B cell (primary cell): Measurements from ENCODE around the gene EPHA2. TPM values are rescaled to one million over a fixed set of nuclear protein-coding genes. Genes with fewer than 3 reads are reported as not detected.
A peak's percentile ranks its signal among the peaks of the same experiment; 100 is the strongest.

Source experiments
- ATAC-seq: fragments of 200-7000 bp; cut with Tn5 transposase; one replicate; pipeline ENCODE4 v1.10.0; 2021; ENCODE audit warnings: low read depth, mild to moderate bottlenecking, moderate number of reproducible peaks, moderate library complexity
- CTCF ChIA-PET: fragments of 350-600 bp; sonication (Branson Sonifier 250); formaldehyde crosslinking; loops from one replicate; lab custom pipeline; 2021; ENCODE audit warnings: antibody characterized with exemption, inconsistent platforms; lab: Charles Lee
- POLR2A ChIA-PET: fragments of 350-600 bp; sonication (Branson Sonifier 250); formaldehyde crosslinking; loops from one replicate; lab custom pipeline; 2021; ENCODE audit warnings: antibody characterized with exemption; lab: Charles Lee
- DNase-seq: peaks from one replicate; pipeline ENCODE4 v3.0.0; 2013
- H2AFZ ChIP-seq: 2 replicates; pipeline ENCODE4 v1.6.1; 2012; ENCODE audit warnings: mild to moderate bottlenecking, low read depth, low read length; ENCODE audit not compliant: insufficient read depth, poor library complexity, severe bottlenecking
- H3K27ac ChIP-seq, 2 donors: 1 replicate in 1 of 2; 2 replicates in 1 of 2; pipeline ENCODE4 v1.5.1; 2012 to 2013; ENCODE audit warnings: low read length in 2 of 2, mild to moderate bottlenecking in 2 of 2, moderate library complexity in 1 of 2
- H3K27me3 ChIP-seq, 4 experiments: fragments of 200-600 bp in 1 of 4; sonication (generic) in 1 of 4; replicated peaks in 1 of 4; 1 replicate in 2 of 4; 2 replicates in 2 of 4; pipeline versions ENCODE4 v1.6.1 to v1.7.0; 2013 to 2016; ENCODE audit warnings: low read length in 3 of 4, mild to moderate bottlenecking in 2 of 4, mixed read lengths in 1 of 4, moderate library complexity in 1 of 4; ENCODE audit not compliant: insufficient read depth in 4 of 4, control insufficient read depth in 3 of 4; ENCODE audit errors: control extremely low read depth in 1 of 4
- H3K36me3 ChIP-seq, 2 experiments: replicated peaks in 1 of 2; 1 replicate in 1 of 2; 2 replicates in 1 of 2; pipeline versions ENCODE4 v1.6.1 to v1.7.1; 2013; ENCODE audit warnings: low read length in 1 of 2; ENCODE audit not compliant: insufficient read depth in 2 of 2, control insufficient read depth in 1 of 2; ENCODE audit errors: control extremely low read depth in 1 of 2, extremely low read depth in 1 of 2
- H3K4me1 ChIP-seq, 2 donors: fragments of 200-600 bp in 1 of 2; sonication (generic) in 1 of 2; 1 replicate in 1 of 2; 2 replicates in 1 of 2; pipeline versions ENCODE4 v1.5.1 to v1.6.1; 2013 to 2017; ENCODE audit warnings: low read length in 2 of 2; ENCODE audit not compliant: control insufficient read depth in 2 of 2, insufficient read depth in 2 of 2
- H3K4me2 ChIP-seq: replicated peaks from 2 replicates; pipeline ENCODE3; 2012; ENCODE audit warnings: mild to moderate bottlenecking, low read depth, low read length; ENCODE audit not compliant: poor library complexity, severe bottlenecking
- H3K4me3 ChIP-seq, 5 experiments: fragments of 200-600 bp in 1 of 5; sonication (generic) in 1 of 5; 1 replicate in 3 of 5; 2 replicates in 2 of 5; pipeline versions ENCODE4 v1.5.1 to v1.7.0; 2011 to 2016; ENCODE audit warnings: low read length in 4 of 5, mild to moderate bottlenecking in 4 of 5, low read depth in 2 of 5, control low read depth in 1 of 5, moderate library complexity in 1 of 5; ENCODE audit not compliant: insufficient read depth in 1 of 5; ENCODE audit errors: control extremely low read depth in 1 of 5, extremely low read depth in 1 of 5
- H3K79me2 ChIP-seq: fragments of 200-600 bp; sonication (generic); one replicate; pipeline ENCODE4 v1.6.0; 2016; ENCODE audit warnings: low read length; ENCODE audit not compliant: control insufficient read depth, insufficient read depth
- H3K9ac ChIP-seq: fragments of 200-600 bp; sonication (generic); 2 replicates; pipeline ENCODE4 v1.6.1; 2017; ENCODE audit warnings: mild to moderate bottlenecking, low read length, moderate library complexity
- H3K9me3 ChIP-seq, 3 donors: one replicate each; pipeline versions ENCODE4 v1.6.1 to v1.7.1; 2013; ENCODE audit warnings: low read length in 2 of 3; ENCODE audit not compliant: control insufficient read depth in 2 of 3, insufficient read depth in 1 of 3; ENCODE audit errors: control extremely low read depth in 1 of 3
- H4K20me1 ChIP-seq: 2 replicates; pipeline ENCODE4 v1.6.0; 2012; ENCODE audit warnings: mild to moderate bottlenecking, low read length; ENCODE audit not compliant: insufficient read depth, control insufficient read depth, poor library complexity, severe bottlenecking
- H3K27ac Mint-ChIP-seq: one replicate; pipeline ENCODE4 v1.8.0; 2021; ENCODE audit warnings: mixed read lengths
- H3K27me3 Mint-ChIP-seq: one replicate; pipeline ENCODE4 v1.8.0; 2021; ENCODE audit warnings: mixed read lengths
- H3K4me1 Mint-ChIP-seq: one replicate; pipeline ENCODE4 v1.8.0; 2021; ENCODE audit warnings: mixed read lengths
- H3K4me3 Mint-ChIP-seq: one replicate; pipeline ENCODE4 v1.8.0; 2021; ENCODE audit warnings: mixed read lengths
- H3K9me3 Mint-ChIP-seq: one replicate; pipeline ENCODE4 v1.8.0; 2022; ENCODE audit warnings: mixed read lengths; ENCODE audit not compliant: insufficient read depth
- EZH2 ChIP-seq: IDR thresholded peaks from 2 replicates; pipeline ENCODE4 v1.6.1; 2012; ENCODE audit warnings: borderline replicate concordance, low read depth, mild to moderate bottlenecking, moderate library complexity, low read length; ENCODE audit not compliant: insufficient read depth, poor library complexity, severe bottlenecking
- WGBS: methylation state at CpG from one replicate; pipeline ENCODE4 v1.1.5; 2013; ENCODE audit warnings: missing lambda C conversion rate; ENCODE audit not compliant: insufficient coverage; 5-methylcytosine and 5-hydroxymethylcytosine counted together
- intact Hi-C: fragments of 100-400 bp; cut with micrococcal nuclease; formaldehyde crosslinking; loops from one replicate; pipeline ENCODE4 v1.10.0; 2022
- polyA plus RNA-seq: library from polyadenylated mRNA; depleted of rRNA; stranded (reverse); fragments of >200 nt; gene quantifications from 2 replicates; pipeline ENCODE4 v1.2.3, GENCODE V29; 2012
- total RNA-seq, 2 donors: library from RNA; stranded (reverse); fragments of 120-200 nt in 1 of 2; gene quantifications; 1 replicate in 1 of 2; 2 replicates in 1 of 2; pipeline versions ENCODE4 v1.2.3 to v1.2.4, GENCODE V29; 2013 to 2022
- TF ChIP-seq, protein P1 (sequence below): fragments of 200-600 bp; IDR thresholded peaks from one replicate; pipeline ENCODE4 v1.8.0; 2022; ENCODE audit warnings: antibody characterized with exemption, mild to moderate bottlenecking

The EPHA2 gene
- total and polyA plus RNA-seq, 2 donors (not counting 1 experiment from before 2014, with no cell fraction given), result 0.12 TPM; not detected in 1

DNA sequence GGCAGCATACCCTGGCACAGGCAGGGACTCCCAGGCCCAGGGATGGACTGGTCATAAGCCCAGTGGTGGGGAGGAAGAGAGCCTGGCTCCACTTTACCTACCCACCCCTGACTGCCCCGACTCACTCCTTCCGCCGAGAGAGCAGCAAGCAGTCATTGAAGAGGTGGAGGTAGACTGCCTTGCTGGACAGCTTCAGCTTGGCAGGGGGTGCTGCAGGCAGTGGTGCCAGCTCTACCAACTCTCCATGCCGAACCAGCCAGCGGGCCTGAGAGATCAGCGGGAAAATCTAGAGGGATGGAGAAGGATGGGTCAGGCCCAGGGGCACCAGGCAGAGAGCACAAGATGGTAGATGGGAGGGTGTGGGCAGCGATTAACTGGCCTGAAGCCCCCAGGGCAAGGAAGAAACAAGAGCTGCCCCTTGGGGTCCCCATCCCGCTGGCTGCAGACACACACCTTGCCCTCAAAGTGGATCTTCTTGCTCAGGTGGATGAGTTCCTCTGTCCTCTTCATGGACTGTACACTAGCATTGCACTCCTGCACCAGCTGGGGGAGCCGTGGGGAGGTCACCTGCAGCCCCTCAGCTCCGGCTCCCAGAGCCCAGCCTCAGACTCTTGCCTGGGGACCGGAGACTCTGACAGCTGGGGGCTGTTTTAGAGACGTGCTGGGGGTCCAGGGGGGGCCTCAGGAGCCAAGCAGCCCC is 48.9 kb upstream of the EPHA2 start:
- peak overlapping the region; percentile 8 for H3K4me3 Mint-ChIP-seq
- Histone ChIP-seq H3K9ac (no peak overlapping the region), H3K27me3 (no peaks in the 10 kb centered on the region), H3K79me2 (peaks cover 8% of the 10 kb centered on the region), H3K9me3 (no peaks in the 10 kb centered on the region), H4K20me1 (peaks cover 15% of the 10 kb centered on the region), H3K27ac (no peak overlapping the region), H3K4me1 (peaks cover 12 to 17% of the 10 kb centered on the region in 2 donors), H3K36me3 (peaks cover 0 to 12% of the 10 kb centered on the region in 2 experiments), H3K4me2 (no peak overlapping the region), H2AFZ (no peak overlapping the region), H3K4me3 (no peak overlapping the region)
- peak; percentile 48 for DNase-seq
- POLR2A ChIA-PET, result interaction anchor here (0.6 kb wide), 1 partner anchor 392 kb away, joined by 13 read pairs; no protein-coding TSS in a partner anchor
- no peak for ATAC-seq
- WGBS, result 86% methylated on average over 8 of the region's 12 CpGs
- H3K27me3 Mint-ChIP-seq, result no peaks in the 10 kb centered on the region
- TF ChIP-seq EZH2, result no peak
- TF ChIP-seq, protein P1, sequence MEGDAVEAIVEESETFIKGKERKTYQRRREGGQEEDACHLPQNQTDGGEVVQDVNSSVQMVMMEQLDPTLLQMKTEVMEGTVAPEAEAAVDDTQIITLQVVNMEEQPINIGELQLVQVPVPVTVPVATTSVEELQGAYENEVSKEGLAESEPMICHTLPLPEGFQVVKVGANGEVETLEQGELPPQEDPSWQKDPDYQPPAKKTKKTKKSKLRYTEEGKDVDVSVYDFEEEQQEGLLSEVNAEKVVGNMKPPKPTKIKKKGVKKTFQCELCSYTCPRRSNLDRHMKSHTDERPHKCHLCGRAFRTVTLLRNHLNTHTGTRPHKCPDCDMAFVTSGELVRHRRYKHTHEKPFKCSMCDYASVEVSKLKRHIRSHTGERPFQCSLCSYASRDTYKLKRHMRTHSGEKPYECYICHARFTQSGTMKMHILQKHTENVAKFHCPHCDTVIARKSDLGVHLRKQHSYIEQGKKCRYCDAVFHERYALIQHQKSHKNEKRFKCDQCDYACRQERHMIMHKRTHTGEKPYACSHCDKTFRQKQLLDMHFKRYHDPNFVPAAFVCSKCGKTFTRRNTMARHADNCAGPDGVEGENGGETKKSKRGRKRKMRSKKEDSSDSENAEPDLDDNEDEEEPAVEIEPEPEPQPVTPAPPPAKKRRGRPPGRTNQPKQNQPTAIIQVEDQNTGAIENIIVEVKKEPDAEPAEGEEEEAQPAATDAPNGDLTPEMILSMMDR, result no peak
- no peak overlapping the region for H3K27ac Mint-ChIP-seq
- CTCF ChIA-PET, result interaction anchor here (0.7 to 3.3 kb wide), 7 partner anchors 11 to 160 kb away, joined by 3 to 13 read pairs (median 5); partner anchors contain the start of gene CPLANE2
- H3K9me3 Mint-ChIP-seq, result no peaks in the 10 kb centered on the region
- peaks cover 10% of the 10 kb centered on the region for H3K4me1 Mint-ChIP-seq
- intact Hi-C loops, result no loop called here

DNA sequence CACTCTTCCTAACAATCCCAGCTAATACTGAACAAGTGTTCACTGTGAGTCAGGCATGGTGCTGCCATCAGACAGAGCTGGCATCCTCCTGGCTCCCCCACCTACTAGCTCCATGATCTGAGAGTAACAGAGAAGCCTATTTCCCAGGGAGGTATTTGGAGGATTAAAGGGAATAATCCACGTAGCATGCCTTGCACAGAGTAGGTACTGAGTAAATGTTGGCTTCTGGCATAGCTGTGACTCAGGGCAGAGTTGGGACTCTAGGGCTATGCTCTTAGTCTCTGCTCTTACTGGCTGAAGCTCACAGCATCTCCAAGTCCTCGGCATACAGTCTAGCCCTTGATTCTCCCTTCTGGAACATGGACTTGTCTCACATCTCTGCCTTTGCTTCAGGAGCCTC is 48.3 kb upstream of the EPHA2 start:
- no peak overlapping the region for H2AFZ ChIP-seq
- CTCF ChIA-PET, result interaction anchor here (0.9 to 3.3 kb wide), 6 partner anchors 14 to 160 kb away, joined by 3 to 13 read pairs (median 5); partner anchors contain the start of gene CPLANE2
- no peak overlapping the region for H3K27ac ChIP-seq
- Mint-ChIP-seq H3K4me1 (peaks cover 10% of the 10 kb centered on the region), H3K27ac (no peak overlapping the region), H3K27me3 (no peaks in the 10 kb centered on the region), H3K9me3 (no peaks in the 10 kb centered on the region), H3K4me3 (no peak overlapping the region)
- H3K27me3 ChIP-seq, result no peaks in the 10 kb centered on the region
- DNase-seq (no peak), ATAC-seq (no peak)
- H3K4me1 ChIP-seq, result peaks cover 12 to 17% of the 10 kb centered on the region in 2 donors
- 100% methylated on average over 2 of the region's 2 CpGs for WGBS
- POLR2A ChIA-PET, result no interaction called here
- peaks cover 15% of the 10 kb centered on the region for H4K20me1 ChIP-seq
- intact Hi-C loops, result no loop called here
- peaks cover 8% of the 10 kb centered on the region for H3K79me2 ChIP-seq
- H3K36me3 ChIP-seq, result peaks cover 0 to 12% of the 10 kb centered on the region in 2 experiments
- H3K9me3 ChIP-seq, result no peaks in the 10 kb centered on the region
- H3K9ac ChIP-seq, result no peak overlapping the region
- no peak for TF ChIP-seq EZH2
- TF ChIP-seq, protein P1, result no peak
- H3K4me2 ChIP-seq, result no peak overlapping the region
- H3K4me3 ChIP-seq, result no peak overlapping the region
